CD1c-positive myeloid dendritic cell (primary cell): Measurements from ENCODE around the gene SGSM2.
"Not testable (repeated sequence)": the region's sequence is repeated elsewhere in the genome, so short reads cannot be mapped to it uniquely, and the experiment has no call there.

ENCODE experiments used
- DNase-seq: peaks from one replicate; pipeline ENCODE4 v3.0.0-alpha.2; 2016; ENCODE audit errors: extremely low spot score

SGSM2 gene, protein sequence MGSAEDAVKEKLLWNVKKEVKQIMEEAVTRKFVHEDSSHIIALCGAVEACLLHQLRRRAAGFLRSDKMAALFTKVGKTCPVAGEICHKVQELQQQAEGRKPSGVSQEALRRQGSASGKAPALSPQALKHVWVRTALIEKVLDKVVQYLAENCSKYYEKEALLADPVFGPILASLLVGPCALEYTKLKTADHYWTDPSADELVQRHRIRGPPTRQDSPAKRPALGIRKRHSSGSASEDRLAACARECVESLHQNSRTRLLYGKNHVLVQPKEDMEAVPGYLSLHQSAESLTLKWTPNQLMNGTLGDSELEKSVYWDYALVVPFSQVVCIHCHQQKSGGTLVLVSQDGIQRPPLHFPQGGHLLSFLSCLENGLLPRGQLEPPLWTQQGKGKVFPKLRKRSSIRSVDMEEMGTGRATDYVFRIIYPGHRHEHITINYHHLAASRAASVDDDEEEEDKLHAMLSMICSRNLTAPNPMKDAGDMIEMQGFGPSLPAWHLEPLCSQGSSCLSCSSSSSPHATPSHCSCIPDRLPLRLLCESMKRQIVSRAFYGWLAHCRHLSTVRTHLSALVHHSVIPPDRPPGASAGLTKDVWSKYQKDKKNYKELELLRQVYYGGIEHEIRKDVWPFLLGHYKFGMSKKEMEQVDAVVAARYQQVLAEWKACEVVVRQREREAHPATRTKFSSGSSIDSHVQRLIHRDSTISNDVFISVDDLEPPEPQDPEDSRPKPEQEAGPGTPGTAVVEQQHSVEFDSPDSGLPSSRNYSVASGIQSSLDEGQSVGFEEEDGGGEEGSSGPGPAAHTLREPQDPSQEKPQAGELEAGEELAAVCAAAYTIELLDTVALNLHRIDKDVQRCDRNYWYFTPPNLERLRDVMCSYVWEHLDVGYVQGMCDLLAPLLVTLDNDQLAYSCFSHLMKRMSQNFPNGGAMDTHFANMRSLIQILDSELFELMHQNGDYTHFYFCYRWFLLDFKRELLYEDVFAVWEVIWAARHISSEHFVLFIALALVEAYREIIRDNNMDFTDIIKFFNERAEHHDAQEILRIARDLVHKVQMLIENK

DNA sequence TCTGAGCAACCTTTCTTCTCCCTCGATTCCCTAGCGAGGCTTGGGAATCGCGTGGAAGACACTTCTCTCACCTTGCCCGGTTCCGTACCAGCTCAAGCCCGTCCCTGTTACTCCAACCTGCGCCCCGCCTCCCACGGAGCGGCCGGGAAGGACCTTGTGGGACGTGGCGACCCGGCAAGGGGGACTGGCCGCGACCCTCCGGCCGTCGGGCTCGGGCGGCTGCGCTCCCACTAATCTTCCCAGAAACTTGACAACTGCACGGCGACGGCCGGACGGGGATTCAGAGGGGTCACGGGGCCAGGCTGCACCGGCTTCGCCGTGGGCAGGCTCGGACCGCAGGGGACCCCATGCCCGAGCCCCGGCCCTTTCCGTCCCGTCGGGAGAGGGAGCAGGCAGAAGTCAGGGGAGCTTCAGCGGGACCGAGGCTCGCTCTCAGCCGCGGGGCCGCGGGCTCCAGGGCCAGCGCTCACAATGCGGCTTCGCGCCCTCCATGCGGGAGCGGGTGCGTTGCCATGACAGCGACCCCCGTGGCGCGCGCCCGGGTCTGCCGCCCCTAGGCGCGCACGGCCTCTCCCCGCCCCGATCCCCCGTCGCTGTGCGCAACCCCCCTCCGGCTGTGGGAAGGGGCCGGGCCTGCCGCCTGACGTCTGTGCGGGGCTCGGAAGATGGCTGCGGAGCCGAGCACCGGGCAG, at the start of gene SGSM2:
TSS of gene SGSM2 (plus strand) at position 650 of the 692 bp plus-strand sequence. CDS start 188 bp downstream, outside the sequence.
- peak; percentile 65 for DNase-seq

DNA sequence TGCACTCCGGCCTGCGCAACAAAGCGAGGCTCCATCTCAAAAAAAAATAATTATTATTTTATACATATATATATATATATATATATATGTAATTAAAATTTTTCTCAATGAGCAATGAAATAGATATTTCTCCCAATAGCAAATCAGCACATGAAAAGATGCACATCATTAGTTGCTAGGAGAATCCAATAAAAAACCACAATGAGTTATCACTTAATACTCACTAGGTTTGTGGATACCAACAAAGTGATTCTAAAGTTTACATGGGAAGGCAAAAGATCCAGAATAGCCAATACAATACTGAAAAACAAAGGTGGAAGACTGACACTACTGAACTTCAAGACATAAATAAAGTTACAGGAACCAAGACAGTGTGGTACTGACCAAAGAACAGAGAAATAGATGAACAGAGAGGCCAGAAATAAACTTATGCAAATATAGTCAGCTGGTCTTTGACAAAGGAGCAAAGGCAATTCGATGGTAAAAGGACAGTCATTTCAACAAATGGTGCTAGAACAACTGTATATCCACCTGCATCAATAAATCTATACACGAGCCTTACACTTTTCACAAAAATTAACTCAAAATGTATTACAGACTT, 47.3 kb upstream of the SGSM2 start:
- DNase-seq = no peak

DNA sequence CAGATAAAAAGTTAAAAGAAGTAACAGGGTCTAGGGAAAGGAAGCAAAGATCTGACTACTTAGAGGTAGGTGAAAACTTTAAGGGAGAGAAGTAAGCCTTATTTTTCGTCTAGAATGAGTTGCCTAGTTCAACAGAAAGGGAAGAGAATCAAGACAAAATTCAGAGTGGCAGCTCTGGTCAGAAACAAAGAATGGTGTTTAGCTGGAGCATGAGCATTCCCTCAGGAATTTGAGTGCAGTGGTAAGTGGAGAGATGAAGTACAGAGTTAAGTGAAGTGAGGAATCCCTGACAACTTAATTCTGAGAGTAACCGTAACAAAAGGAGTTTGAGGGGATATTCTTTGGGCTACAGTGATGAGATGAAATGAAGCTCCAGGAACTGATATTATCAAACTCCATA, 45.2 kb upstream of the SGSM2 start:
- DNase-seq = no peak

DNA sequence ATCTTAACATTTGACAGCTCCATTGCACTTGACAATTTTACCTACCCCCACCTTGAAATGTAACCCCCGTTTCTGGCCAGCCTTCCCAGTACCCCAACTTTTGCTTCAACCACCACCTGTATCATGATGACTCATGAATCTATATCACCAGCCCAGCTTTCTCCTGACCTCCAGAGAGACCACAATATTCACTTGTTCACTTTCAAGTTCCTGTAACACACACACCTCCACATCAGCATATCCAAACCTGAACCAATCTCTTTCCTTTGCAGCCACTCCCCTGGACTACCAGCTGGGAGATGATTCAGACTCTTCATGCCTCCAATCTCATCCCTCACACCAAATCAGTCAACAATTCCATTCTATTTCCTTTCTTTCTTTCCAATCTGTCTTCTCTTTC, 41.7 kb upstream of the SGSM2 start:
- DNase-seq = no peak

DNA sequence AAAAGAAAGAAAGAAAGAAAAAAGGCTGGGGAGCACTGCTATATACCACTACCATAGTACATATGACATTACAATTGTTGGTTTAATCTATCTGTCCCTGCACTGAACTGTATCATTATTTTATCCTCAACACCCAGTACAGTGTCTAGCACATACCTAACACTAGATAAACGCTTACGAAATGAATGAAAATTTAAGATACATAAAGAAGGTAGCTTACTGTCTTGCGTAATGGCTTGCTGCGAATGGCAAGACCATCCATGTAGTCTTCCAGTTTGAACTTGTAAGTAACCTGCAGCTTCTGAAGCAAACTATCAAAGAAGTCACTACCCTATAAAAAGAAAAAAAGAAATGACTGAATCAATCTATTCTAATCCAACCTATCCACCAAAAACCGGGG, 40.3 kb upstream of the SGSM2 start:
- DNase-seq = no peak

DNA sequence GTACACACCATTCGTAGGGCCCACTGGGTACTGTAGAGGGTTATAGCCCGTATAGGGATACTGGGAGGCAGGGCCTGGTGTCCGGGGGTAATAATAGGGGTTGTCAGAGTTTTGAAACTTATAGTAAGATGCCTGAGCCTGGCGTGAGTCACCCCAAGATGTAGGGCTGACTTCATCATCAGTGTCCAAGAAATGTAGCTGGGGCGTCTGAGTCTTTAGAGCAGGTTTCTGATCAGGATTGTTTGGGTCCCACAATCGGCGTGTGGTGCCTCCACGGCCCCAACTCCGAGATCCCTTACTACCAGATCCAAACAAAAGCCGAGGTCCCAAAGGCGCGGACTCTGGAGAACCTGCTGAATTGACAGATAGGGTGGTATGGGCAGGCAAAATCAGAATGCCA, 38.2 kb upstream of the SGSM2 start:
- DNase-seq = no peak

DNA sequence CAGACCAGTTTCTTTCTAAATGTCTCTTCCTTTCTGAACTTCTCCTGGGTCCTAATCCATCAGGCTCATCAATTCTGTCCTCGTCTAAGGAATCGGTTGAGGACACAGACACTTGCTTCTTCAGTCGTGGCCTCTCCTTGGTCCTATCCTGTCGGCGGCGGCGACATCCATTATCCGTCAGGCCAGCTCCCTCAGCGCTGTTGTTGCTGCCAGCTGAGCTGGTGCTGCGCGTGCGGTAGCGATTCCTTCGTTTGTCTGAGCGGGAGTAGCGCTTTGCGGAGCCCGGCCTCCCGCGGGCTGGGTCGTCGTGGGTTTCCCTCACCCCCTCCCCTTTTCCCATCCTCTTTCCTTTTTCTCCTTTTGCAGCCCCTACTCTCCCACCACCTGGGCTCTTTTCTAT, 37.5 kb upstream of the SGSM2 start:
- no peak for DNase-seq

DNA sequence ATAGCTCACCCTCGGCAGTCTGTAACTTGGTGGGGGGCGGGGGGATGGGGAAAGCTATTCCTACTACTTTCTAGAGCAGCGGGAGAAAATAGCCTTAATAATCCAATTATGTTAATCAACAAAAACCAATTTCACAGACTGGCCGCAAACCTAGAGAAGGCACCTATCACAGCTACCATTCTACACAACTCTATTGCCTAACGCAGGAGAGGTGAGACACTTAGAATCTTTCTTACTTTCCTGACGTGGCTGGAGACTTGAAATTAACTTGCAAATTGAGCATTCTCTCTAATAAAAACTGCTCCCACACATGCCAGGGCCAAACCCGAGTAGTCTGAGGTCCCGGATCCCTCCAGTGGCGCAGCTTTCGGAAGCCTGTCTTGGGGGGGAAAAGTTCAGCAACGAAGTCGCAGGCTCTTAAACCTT, 34.5 kb upstream of the SGSM2 start:
- DNase-seq = no peak

DNA sequence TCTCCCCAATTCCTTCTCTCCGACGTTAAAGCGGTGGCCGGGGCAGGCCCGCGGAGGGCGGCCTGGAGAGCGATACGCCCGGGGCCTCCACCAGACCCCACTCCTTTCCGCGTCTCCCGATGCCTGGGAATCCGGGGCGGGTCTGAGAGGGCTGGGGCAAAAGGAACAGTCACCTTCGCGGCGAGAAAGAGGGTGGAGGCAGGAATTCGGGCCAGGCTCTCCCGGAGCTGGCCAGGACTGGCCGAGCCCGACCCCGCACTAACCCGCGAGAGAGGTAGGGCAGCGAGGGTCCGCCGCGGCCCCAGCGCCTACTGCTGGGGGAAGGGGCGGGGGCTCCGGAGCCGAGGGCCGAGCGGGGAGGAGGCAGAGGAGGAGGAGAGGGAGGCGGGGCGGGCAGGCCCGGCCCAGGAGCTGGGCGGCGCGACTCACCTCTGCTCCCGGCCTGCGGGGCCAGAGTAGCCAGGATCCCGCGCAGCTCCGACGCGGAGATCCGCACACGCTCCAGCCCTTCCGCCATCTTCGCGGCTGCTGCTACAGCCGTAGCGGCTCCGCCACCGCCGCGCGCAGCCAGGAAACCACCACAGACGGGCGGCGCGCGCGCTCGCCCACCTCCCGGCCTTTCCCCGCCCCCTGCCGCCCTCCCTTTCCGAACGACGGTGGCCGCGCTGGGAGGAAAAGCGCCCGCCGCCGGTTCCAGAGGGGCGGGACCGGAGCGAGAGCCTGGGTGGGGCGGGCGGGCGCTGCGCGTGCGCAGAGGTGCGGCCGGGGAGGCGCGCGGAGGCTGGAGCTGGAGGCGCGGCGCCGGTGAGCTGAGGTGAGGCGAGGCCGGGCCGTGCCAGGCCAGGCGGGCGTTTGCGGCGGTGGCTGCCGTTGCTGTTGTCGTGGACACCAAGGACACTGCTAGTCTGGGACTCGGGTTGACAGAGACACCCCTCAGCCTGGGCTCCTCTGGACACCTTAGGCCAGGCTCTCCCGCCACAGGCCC, 33.8 kb upstream of the SGSM2 start, which contains the start of the genes SMG6 and SRR:
TSS of gene SMG6 (minus strand) at position 582 of the 985 bp plus-strand sequence. CDS start at position 517, 65 bp downstream.
TSS of gene SRR (plus strand) at position 747 of the 985 bp plus-strand sequence. CDS start 11,611 bp downstream, outside the sequence.
- DNase-seq = peak; percentile 97

DNA sequence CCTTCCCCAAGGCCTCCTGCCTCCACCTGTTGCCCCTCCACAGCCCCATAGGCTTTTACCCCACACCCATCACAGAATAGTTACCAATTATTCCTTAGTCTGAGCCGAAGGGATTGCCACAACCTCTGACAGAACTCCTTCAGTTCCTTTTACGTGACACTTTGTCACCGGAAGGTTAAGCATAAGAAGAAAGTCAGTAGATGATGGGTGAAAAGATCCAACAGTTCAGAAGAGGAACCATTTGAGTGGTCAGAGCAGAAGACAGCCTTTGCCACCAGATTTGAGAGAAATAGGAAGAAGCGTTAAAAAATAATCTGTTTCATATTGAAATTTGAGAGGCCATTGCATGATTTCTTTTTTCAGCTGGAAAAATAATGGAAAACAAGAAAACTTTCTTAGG, 32.4 kb upstream of the SGSM2 start:
- DNase-seq = peak; percentile 53

DNA sequence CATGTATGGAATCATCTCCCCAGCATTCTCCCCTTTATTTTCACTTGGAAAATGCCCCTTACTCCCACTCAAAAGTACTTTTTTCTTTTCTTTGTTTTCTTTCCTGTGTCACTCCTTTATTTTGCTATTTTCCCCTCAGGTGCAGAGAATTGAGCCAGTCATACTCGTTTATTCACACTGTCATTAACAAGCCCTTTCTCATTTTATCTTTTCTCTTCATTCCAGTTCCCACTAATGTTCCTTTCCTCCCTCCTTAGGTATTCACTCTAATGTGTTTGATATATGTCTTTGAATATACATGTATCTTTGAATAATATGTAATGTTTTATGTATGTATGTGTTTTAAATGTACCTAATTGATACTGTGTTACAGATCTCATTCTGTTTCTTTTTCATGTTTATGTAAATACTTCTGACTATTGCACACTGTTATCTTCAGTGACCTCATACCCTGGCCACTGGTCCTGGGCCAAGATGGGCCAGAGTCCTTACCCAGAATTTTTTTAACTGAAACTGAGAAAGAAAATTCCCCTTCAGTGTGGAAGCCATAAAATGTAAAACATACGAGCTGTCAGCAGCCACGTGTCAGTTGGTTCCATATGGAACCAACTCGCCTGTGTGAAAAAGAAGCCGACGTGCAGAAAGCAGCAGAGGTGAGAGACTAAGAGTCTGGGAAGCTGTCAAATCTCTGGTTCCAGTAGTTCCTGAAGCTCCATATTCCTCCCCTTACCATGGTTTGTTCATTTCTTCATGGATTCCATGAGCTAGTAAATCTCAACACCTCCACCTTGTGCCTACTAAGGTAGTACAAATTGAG, 27.8 kb upstream of the SGSM2 start:
- no peak for DNase-seq

DNA sequence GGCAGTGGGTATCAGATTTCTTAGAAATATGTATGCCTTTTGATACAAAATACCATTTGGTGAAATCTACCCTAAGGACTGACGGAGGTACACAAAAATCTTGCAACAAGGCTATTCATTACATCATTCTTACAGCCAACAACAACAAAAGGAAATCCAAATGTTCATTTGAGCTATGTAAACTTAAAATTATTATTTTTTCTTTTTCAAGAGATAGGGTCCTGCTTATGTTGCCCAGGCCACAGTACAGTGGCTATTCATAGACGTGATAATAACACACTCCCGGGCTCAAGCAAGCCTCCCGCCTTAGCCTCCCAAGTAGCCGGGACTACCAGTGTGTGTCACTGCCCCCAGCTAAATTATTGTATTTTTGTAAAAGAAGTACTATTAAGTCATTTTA, 24.6 kb upstream of the SGSM2 start:
- no peak for DNase-seq

DNA sequence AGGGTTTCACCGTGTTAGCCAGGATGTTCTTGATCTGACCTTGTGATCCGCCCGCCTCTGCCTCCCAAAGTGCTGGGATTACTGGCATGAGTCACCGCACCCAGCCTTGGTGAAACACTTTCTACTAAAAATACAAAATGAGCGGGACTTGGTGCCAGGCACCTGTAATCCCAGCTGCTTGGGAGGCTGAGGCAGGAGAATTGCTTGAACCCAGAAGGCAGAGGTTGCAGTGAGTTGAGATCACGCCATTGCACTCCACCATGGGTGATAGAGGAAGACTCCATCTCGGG, 20.4 kb upstream of the SGSM2 start:
- DNase-seq = not testable (repeated sequence)

DNA sequence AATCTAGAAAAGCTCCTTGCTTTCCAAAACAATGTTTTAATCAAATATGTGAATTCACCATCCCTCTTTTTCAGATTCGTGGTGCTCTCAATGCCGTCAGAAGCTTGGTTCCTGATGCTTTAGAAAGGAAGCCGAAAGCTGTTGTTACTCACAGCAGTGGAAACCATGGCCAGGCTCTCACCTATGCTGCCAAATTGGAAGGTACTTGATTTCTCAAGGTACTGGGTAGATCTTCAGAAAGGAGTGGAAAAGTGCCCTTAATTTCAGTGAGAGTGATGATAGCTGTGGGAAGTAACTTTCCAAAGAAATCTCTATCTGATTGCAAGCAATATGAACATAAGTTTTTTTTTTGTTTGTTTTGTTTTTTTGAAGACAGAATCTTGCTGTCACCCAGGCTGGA, 19.5 kb upstream of the SGSM2 start:
- no peak for DNase-seq

DNA sequence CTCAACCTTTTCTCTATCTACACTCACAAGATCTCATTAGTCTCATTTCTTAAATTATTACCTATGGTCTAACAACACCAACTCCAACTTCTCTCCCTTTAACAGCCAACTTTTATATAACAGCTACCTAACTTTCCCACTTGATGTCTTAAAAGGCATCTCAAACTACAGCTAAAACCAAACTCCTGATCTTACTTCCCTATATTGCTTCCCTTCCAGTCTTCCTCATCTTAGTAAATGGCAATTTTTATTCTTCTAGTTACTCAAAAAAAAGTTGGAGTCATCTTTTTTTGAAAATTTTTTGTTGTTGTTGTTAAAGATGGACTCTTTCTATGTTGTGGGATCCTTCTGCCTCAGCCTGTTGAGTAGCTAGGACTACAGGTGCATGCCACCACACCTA, 18.2 kb upstream of the SGSM2 start:
- DNase-seq = peak; percentile 48

DNA sequence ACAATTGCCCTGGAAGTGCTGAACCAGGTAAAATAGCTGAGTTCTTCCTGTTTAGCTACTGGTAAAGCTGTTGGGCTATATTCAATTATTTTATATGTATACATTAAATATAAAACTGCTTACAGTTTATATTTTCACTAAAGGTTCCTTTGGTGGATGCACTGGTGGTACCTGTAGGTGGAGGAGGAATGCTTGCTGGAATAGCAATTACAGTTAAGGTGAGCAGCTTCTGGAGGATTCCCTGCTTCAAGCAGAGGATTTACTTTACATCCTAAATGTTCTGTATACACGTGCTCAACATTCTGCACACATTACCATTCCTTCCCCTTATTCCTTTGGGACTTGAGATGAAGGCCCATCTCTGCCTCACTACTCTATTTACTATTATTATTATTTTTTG, 15.9 kb upstream of the SGSM2 start:
- no peak for DNase-seq

DNA sequence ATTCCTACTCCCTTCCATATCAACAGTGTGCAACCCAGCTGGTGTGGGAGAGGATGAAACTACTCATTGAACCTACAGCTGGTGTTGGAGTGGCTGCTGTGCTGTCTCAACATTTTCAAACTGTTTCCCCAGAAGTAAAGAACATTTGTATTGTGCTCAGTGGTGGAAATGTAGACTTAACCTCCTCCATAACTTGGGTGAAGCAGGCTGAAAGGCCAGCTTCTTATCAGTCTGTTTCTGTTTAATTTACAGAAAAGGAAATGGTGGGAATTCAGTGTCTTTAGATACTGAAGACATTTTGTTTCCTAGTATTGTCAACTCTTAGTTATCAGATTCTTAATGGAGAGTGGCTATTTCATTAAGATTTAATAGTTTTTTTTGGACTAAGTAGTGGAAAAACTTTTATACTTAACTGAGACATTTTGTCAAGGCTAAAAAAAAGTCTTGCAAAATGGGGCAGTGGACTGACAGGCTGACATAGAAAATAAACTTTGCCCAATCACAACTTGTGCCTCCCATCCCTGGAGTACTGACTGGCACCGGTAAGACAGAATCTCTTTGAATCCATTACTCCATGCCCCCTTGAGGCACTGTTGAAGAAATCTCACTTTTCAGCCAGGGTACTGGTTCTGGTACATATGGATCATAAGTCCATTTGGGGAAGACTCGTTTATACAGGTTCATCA, 13.5 kb upstream of the SGSM2 start:
- DNase-seq = no peak

DNA sequence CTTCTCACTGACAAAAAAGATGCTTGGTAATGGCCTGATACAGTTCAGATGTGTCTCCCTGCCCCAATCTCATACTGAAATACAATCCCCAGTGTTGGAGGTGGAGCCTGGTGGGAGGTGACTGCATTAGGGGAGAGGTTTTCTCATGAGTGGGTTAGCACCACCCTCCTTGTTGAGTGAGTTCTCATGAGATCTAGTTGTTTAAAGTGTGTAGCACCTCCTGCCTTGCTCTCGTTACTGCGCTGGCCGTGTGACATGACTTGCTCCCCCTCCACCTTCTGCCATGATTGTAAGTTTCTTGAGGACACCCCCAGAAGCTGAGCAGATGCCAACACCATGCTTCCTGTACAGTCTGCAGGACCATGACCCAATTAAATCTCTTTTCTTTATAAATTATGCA, 6.0 kb upstream of the SGSM2 start:
- no peak for DNase-seq

DNA sequence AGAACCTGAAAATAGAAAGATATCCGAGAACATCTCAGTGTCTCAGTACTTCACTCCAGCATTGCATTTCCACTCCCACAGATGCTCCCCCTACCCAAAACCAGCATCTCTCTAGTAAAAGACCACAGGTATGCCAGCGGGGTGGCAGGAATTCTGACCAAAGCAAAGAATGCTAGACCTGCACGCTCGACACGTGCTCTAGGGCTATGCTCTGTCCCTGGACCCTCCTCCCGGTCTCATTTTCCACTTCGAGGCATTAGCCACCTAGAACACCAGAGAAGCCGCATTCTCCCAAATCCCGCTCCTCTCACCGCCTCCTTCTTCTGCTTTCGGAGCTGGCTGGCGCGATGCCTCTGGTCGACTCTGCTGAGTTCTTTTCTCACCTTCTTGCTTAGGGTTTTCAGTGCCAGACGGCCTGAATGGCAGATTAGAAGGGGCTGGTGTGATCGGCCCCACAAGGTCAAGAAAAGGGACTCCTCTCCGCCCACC, 1.5 kb upstream of the SGSM2 start:
- DNase-seq = peak; percentile 20
